ENCODE data around the gene HRH2. TPM values are rescaled to one million over a fixed set of nuclear protein-coding genes. Genes with fewer than 3 reads are reported as not detected.

The HRH2 gene
- total RNA-seq, 4 donors from 2014 or later = 0.13 to 3.5 (median 1.3) TPM

GRCh38 chr5:175728316-175728715 lies 70.4 kb downstream of the HRH2 start:
- DNase-seq (ENCODE audit: low spot score in 2 of 2) = peak in 1 of 2 donors; percentile 48
- intact Hi-C loops (cut with DNase I; ENCODE audit: low total_unique reads) = no loop called here
- TF ChIP-seq POLR2A (IDR thresholded peaks at IDR 0.05) = no peak
- no peak for TF ChIP-seq CTCF (IDR thresholded peaks at IDR 0.05)

GRCh38 chr5:175728885-175729828 lies 71.3 kb downstream of the HRH2 start:
- TF ChIP-seq POLR2A (IDR thresholded peaks at IDR 0.05) (no peak), CTCF (IDR thresholded peaks at IDR 0.05) (no peak)
- H3K4me3 ChIP-seq (ENCODE audit: low read depth, poor library complexity, severe bottlenecking) = no peak overlapping the region
- intact Hi-C loops (cut with DNase I; ENCODE audit: low total_unique reads) = no loop called here
- 21 to 26% methylated on average over 31 to 33 of the region's 33 CpGs for WGBS, 2 donors
- no peak for DNase-seq (ENCODE audit: low spot score in 2 of 2)

More at GRCh38 chr5:175728316-175728715, 70.4 kb downstream of the HRH2 start:
- WGBS, 2 donors = 58 to 69% methylated on average over 12 of the region's 12 CpGs
- H3K4me3 ChIP-seq (ENCODE audit: low read depth, poor library complexity, severe bottlenecking) = no peak overlapping the region

GRCh38 chr5:175729829-175730277 lies 72.0 kb downstream of the HRH2 start:
- WGBS, 2 donors = 5 to 6% methylated on average over 9 of the region's 9 CpGs
- intact Hi-C loops (cut with DNase I; ENCODE audit: low total_unique reads) = no loop called here
- peak; percentile 82 to 96 for DNase-seq (ENCODE audit: low spot score in 2 of 2)
- H3K4me3 ChIP-seq (ENCODE audit: low read depth, poor library complexity, severe bottlenecking) = no peak overlapping the region
- no peak for TF ChIP-seq POLR2A (IDR thresholded peaks at IDR 0.05)
- peak in 1 of 3 donors; percentile 86 for TF ChIP-seq CTCF (IDR thresholded peaks at IDR 0.05)

GRCh38 chr5:175731172-175731571 lies 73.3 kb downstream of the HRH2 start:
- WGBS, 2 donors = 69 to 80% methylated on average over 3 of the region's 3 CpGs
- no peak for TF ChIP-seq POLR2A (IDR thresholded peaks at IDR 0.05)
- no peak for TF ChIP-seq CTCF (IDR thresholded peaks at IDR 0.05)
- no peak overlapping the region for H3K4me3 ChIP-seq (ENCODE audit: low read depth, poor library complexity, severe bottlenecking)
- intact Hi-C loops (cut with DNase I; ENCODE audit: low total_unique reads) = no loop called here
- DNase-seq (ENCODE audit: low spot score in 2 of 2) = no peak

- DNase-seq (ENCODE audit: low spot score in 2 of 2) = no peak
- H3K4me3 ChIP-seq (ENCODE audit: low read depth, poor library complexity, severe bottlenecking) = no peak overlapping the region
- 65 to 66% methylated on average over 4 of the region's 4 CpGs for WGBS, 2 donors
- intact Hi-C loops (cut with DNase I; ENCODE audit: low total_unique reads) = no loop called here
- TF ChIP-seq POLR2A (IDR thresholded peaks at IDR 0.05) = no peak
- no peak for TF ChIP-seq CTCF (IDR thresholded peaks at IDR 0.05)
Measured at GRCh38 chr5:175731756-175732465, 74.0 kb downstream of the HRH2 start.

All from lower leg skin (tissue), 4 donors.